HFF-Myc (cell line): ENCODE data around the gene ROBO1.

ENCODE experiments used
- DNase-seq: peaks from one replicate; pipeline ENCODE4 v3.0.0-alpha.2; 2011; ENCODE audit warnings: low read depth; ENCODE audit errors: extremely low read depth
- H3K4me3 ChIP-seq: replicated peaks from 2 replicates; pipeline ENCODE4 v1.5.1; 2011; ENCODE audit warnings: low read depth, mild to moderate bottlenecking, control low read depth, low read length
- CTCF ChIP-seq: IDR thresholded peaks from 2 replicates; pipeline ENCODE4 v1.5.1; 2012; ENCODE audit warnings: mild to moderate bottlenecking, low read depth, low read length, control low read depth; ENCODE audit errors: missing control alignments

Gene ROBO1

GRCh38 chr3:78659386-78659987, 1108.3 kb downstream of the ROBO1 start:
- peak; percentile 41 for TF ChIP-seq CTCF
- peak; percentile 12 for DNase-seq
- H3K4me3 ChIP-seq, result no peak overlapping the region

- H3K4me3 ChIP-seq, result no peak overlapping the region
- no peak for TF ChIP-seq CTCF
- no peak for DNase-seq
Observed at GRCh38 chr3:78647726-78648125, 1120.1 kb downstream of the ROBO1 start.

- DNase-seq, result peak; percentile 68
- no peak overlapping the region for H3K4me3 ChIP-seq
- TF ChIP-seq CTCF, result peak; percentile 69
Observed at GRCh38 chr3:78645628-78646310, 1122.0 kb downstream of the ROBO1 start.

GRCh38 chr3:78644847-78645246, 1123.0 kb downstream of the ROBO1 start:
- H3K4me3 ChIP-seq, result no peak overlapping the region
- DNase-seq, result no peak
- TF ChIP-seq CTCF, result no peak

- TF ChIP-seq CTCF, result no peak
- no peak for DNase-seq
- H3K4me3 ChIP-seq, result no peak overlapping the region
Observed at GRCh38 chr3:78642226-78643035, 1125.4 kb downstream of the ROBO1 start.

GRCh38 chr3:78641703-78642102, 1126.1 kb downstream of the ROBO1 start:
- no peak for DNase-seq
- no peak for TF ChIP-seq CTCF
- H3K4me3 ChIP-seq, result no peak overlapping the region
